Skeletal muscle tissue (tissue), 4 donors: ENCODE results near the gene PIWIL1. TPM values are rescaled to one million over a fixed set of nuclear protein-coding genes. Genes with fewer than 3 reads are reported as not detected.

Source experiments
- H3K27ac ChIP-seq: one replicate; pipeline ENCODE4 v1.7.0; 2013; ENCODE audit warnings: mild to moderate bottlenecking, low read depth, low read length, inconsistent platforms
- H3K27me3 ChIP-seq, 3 donors: one replicate each; pipeline ENCODE4 v1.7.0; 2013; ENCODE audit warnings: low read length in 3 of 3; ENCODE audit not compliant: control insufficient read depth in 3 of 3, insufficient read depth in 3 of 3
- H3K36me3 ChIP-seq, 3 donors: one replicate each; pipeline ENCODE4 v1.7.0; 2013; ENCODE audit warnings: low read length in 3 of 3; ENCODE audit not compliant: control insufficient read depth in 3 of 3, insufficient read depth in 3 of 3
- H3K4me1 ChIP-seq, 3 donors: one replicate each; pipeline ENCODE4 v1.7.0; 2013; ENCODE audit warnings: low read length in 3 of 3, mild to moderate bottlenecking in 3 of 3; ENCODE audit not compliant: control insufficient read depth in 3 of 3, insufficient read depth in 3 of 3
- H3K4me3 ChIP-seq, 3 donors: one replicate each; pipeline ENCODE4 v1.7.0; 2013; ENCODE audit warnings: low read length in 3 of 3
- H3K9ac ChIP-seq, 3 donors: one replicate each; pipeline ENCODE4 v1.7.0; 2013; ENCODE audit warnings: low read length in 3 of 3, mild to moderate bottlenecking in 3 of 3, moderate library complexity in 2 of 3, low read depth in 1 of 3
- H3K9me3 ChIP-seq, 3 donors: one replicate each; pipeline ENCODE4 v1.7.0; 2013; ENCODE audit warnings: low read length in 3 of 3; ENCODE audit not compliant: control insufficient read depth in 3 of 3
- total RNA-seq: library from RNA; depleted of rRNA; stranded (reverse); fragments of >200 nt; gene quantifications from one replicate; pipeline ENCODE4 v1.2.3, GENCODE V29; 2014
- donor health status: Osteomylitis.

PIWIL1 gene
- total RNA-seq, 1 donor from 2014 or later = not detected

DNA sequence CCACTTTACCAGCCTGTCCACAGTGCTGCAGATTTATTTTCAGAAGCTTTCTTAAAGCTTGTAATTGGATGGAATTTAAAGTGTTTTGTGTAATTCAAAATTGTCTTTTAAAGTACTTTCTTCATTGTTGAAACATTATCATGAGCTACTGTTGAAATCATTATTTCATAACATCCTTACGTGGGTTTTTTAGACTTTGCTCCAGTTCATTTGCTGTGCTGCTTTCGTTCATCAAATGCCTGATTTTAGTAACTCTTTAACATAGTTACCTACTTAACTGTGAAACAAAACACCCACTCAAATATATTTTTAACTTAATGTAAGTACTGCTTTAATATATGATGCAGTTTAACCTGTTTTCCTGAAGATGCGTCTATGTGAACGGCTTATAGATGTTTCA lies 47.5 kb downstream of the PIWIL1 start:
- Histone ChIP-seq H3K9me3 (no peaks in the 10 kb centered on the region), H3K4me3 (no peak overlapping the region), H3K27ac (no peak overlapping the region), H3K27me3 (no peaks in the 10 kb centered on the region), H3K4me1 (no peaks in the 10 kb centered on the region), H3K36me3 (no peaks in the 10 kb centered on the region), H3K9ac (no peak overlapping the region)

DNA sequence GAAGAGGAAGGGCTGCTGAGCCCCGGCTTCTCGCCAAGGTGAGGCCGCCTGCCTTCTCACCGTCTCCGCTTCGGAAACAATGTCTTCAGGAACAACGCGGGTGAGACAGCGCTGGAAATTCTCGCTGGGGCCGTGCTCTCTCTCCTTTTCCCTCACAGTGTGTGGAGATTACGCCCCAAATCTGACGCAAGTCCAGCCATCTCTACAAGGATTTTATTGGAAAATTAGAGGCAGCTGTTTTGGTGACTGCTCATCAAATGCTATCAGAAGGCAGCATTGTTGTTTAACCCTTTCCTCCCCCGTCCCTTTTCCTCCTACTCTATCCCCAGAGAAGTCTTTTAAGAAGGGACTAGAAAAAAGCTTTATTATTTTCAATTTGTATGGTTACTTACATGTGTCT lies 53.5 kb downstream of the PIWIL1 start:
- Histone ChIP-seq H3K27ac (no peak overlapping the region), H3K27me3 (peaks cover 0 to 9% (median 5%) of the 10 kb centered on the region in 3 donors), H3K9me3 (no peaks in the 10 kb centered on the region), H3K36me3 (no peaks in the 10 kb centered on the region), H3K4me1 (no peaks in the 10 kb centered on the region), H3K4me3 (no peak overlapping the region), H3K9ac (no peak overlapping the region)

DNA sequence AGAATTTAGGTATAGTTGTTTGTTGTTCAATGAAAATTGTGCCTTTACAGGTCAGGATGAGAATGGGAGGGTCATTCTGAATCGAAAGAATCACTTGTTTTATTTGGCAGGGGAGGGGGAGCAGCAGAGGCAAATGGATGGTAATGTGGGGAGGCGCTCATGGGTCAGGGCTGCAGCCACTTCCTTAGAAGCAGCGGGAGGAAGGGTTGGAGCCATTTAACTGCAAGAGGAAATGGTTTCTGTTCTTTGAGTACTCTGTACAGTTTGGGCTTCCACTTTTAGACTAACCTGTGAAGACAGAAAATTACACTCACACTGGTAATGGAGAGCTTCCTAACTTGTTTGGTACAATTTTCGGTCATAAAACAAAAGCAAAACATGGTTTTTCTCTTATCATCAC lies 57.2 kb downstream of the PIWIL1 start:
- H3K36me3 ChIP-seq = no peaks in the 10 kb centered on the region
- no peaks in the 10 kb centered on the region for H3K9me3 ChIP-seq
- no peak overlapping the region for H3K9ac ChIP-seq
- no peak overlapping the region for H3K4me3 ChIP-seq
- H3K4me1 ChIP-seq = no peaks in the 10 kb centered on the region
- H3K27me3 ChIP-seq = peaks cover 0 to 9% (median 5%) of the 10 kb centered on the region in 3 donors
- no peak overlapping the region for H3K27ac ChIP-seq

DNA sequence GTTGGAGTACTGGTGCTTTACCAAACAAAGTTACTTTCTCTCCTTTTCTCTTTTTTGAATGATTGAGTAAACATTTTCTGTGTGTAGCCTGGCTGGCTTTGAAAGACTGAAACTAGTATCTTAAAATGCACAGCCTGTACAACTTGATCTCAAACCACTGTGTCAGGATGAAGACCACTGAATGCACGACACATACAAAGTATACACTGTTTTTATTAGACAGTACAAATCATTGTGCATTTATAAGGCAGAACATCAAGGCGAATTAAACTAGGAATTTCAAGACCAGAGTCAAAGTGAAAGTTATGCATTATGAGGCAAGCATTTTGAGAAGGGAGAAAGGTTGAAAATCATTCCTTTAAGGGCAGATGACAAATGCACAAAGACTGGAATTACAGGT lies 59.0 kb downstream of the PIWIL1 start:
- H3K27me3 ChIP-seq = peaks cover 0 to 5% (median under 1%) of the 10 kb centered on the region in 3 donors
- H3K9ac ChIP-seq = no peak overlapping the region
- no peak overlapping the region for H3K27ac ChIP-seq
- no peaks in the 10 kb centered on the region for H3K4me1 ChIP-seq
- H3K9me3 ChIP-seq = no peaks in the 10 kb centered on the region
- H3K4me3 ChIP-seq = no peak overlapping the region
- no peaks in the 10 kb centered on the region for H3K36me3 ChIP-seq

- no peak overlapping the region for H3K4me3 ChIP-seq
- no peaks in the 10 kb centered on the region for H3K9me3 ChIP-seq
- peaks cover 0 to 5% (median 0%) of the 10 kb centered on the region in 3 donors for H3K27me3 ChIP-seq
- no peaks in the 10 kb centered on the region for H3K4me1 ChIP-seq
- no peak overlapping the region for H3K9ac ChIP-seq
- H3K27ac ChIP-seq = no peak overlapping the region
- H3K36me3 ChIP-seq = no peaks in the 10 kb centered on the region
These were observed 60.6 kb downstream of the PIWIL1 start for GRCh38 chr12:130398100-130398848.

DNA sequence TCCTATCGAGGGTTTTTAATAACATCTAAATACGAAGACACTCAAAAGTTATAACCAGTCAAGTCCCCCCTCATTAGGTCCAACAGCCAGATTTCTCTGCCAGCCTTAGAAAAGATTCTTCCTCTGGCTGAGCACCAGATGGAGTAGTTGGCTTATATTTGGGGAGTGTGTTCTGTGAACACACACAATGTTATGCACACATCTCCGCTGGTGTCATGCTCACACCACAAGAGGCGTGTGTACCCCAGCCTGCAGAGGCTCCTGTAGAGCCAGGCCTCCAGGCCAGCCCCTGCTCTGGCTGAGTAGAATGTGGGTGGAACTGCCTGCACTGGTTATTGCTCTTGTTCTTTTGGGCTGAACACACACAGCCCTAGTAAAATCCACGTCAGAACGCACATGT lies 64.0 kb downstream of the PIWIL1 start:
- Histone ChIP-seq H3K27me3 (peaks cover 0 to 8% (median 3%) of the 10 kb centered on the region in 3 donors), H3K4me3 (no peak overlapping the region), H3K9me3 (no peaks in the 10 kb centered on the region), H3K9ac (no peak overlapping the region), H3K36me3 (no peaks in the 10 kb centered on the region), H3K27ac (no peak overlapping the region), H3K4me1 (no peaks in the 10 kb centered on the region)

DNA sequence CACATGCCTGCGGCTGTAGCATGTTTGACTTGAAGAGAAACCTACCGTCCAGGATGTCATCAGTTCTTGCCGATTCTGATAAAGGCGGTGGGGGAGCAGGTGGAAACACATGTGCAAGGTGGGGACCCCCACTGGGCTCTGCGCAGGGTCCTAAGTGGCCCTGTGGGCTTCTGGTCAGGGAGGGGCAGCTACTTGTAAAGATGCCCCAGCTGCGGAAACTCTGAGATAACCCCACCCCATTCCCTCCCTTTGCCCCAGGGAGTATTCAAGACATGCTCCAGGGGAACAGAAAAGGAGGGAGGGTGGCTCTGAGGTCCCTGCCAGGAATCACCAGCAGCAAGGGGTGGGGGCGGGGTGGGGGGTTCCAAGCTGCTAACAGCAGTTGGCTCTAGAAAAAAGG lies 67.6 kb downstream of the PIWIL1 start:
- Histone ChIP-seq H3K9ac (no peak overlapping the region), H3K4me3 (no peak overlapping the region), H3K9me3 (no peaks in the 10 kb centered on the region), H3K36me3 (no peaks in the 10 kb centered on the region), H3K27ac (no peak overlapping the region), H3K27me3 (peaks cover 3 to 11% (median 3%) of the 10 kb centered on the region in 3 donors), H3K4me1 (no peaks in the 10 kb centered on the region)

DNA sequence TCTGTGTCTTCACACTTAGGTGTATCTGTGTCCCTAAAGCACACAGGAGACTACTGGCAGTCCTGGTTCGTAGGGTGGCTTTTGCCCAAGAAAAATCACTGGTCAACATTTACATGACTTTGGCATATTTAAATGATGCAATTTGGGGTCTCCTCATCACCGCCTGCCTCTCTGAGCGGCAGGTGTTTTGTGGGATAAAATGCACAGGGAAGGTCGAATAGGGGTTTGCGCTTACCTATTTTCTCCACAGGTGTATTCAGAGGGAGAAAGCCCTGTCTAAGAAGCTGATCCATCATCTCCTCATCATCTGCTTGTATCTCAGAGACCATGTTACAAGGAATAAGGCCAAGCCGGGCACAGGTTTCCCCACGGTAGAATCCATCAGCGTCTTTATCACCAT lies 74.7 kb downstream of the PIWIL1 start:
- Histone ChIP-seq H3K4me1 (no peaks in the 10 kb centered on the region), H3K27me3 (peaks cover 3 to 16% (median 3%) of the 10 kb centered on the region in 3 donors), H3K27ac (no peak overlapping the region), H3K9me3 (no peaks in the 10 kb centered on the region), H3K4me3 (no peak overlapping the region), H3K36me3 (no peaks in the 10 kb centered on the region), H3K9ac (no peak overlapping the region)

DNA sequence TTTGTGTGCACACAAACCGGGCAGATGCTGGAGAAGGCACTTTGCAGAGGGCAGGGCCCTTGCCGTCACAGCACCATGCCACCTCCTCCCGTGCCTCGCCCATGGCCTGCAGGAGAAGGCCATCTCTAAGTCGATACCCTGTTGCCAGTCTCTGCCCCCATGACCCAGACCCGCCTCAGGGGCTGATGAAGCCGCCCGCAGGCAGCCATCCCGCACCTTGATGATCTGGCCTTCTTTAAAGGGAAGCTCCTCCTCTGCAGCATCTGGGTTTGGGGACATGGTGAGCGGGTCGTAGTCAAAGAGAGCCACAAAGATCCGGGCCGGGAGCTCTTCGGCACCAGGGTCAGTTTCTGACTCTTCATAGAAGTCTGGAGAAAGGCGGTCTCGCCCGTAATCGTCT lies 76.2 kb downstream of the PIWIL1 start:
- H3K36me3 ChIP-seq = no peaks in the 10 kb centered on the region
- H3K4me1 ChIP-seq = no peaks in the 10 kb centered on the region
- peaks cover 3 to 15% (median 7%) of the 10 kb centered on the region in 3 donors for H3K27me3 ChIP-seq
- no peak overlapping the region for H3K9ac ChIP-seq
- no peaks in the 10 kb centered on the region for H3K9me3 ChIP-seq
- no peak overlapping the region for H3K27ac ChIP-seq
- no peak overlapping the region for H3K4me3 ChIP-seq

GRCh38 chr12:130414381-130414780 lies 76.7 kb downstream of the PIWIL1 start:
- Histone ChIP-seq H3K9ac (no peak overlapping the region), H3K9me3 (no peaks in the 10 kb centered on the region), H3K27me3 (peaks cover 3 to 17% (median 8%) of the 10 kb centered on the region in 3 donors), H3K27ac (no peak overlapping the region), H3K4me3 (no peak overlapping the region), H3K36me3 (no peaks in the 10 kb centered on the region), H3K4me1 (no peaks in the 10 kb centered on the region)
